Measurements from ENCODE around the gene FAM83B.

The FAM83B gene

GRCh38 chr6:54980511-54981275 lies 134.1 kb downstream of the FAM83B start:
- DNase-seq (ENCODE audit: low read depth in 4 of 4, low spot score in 1 of 4): no peak

- no peak for DNase-seq (ENCODE audit: low read depth in 4 of 4, low spot score in 1 of 4)
These were observed 134.7 kb downstream of the FAM83B start for GRCh38 chr6:54981276-54981609.

GRCh38 chr6:54981647-54982046 lies 135.1 kb downstream of the FAM83B start:
- DNase-seq (ENCODE audit: low read depth in 4 of 4, low spot score in 1 of 4): no peak

- no peak for DNase-seq (ENCODE audit: low read depth in 4 of 4, low spot score in 1 of 4)
These were observed 141.2 kb downstream of the FAM83B start for GRCh38 chr6:54987633-54988290.

GRCh38 chr6:54988576-54988975 lies 142.0 kb downstream of the FAM83B start:
- no peak for DNase-seq (ENCODE audit: low read depth in 4 of 4, low spot score in 1 of 4)

- DNase-seq (ENCODE audit: low read depth in 4 of 4, low spot score in 1 of 4): no peak
These were observed 143.4 kb downstream of the FAM83B start for GRCh38 chr6:54990001-54990400.

Measured in stimulated activated CD4-positive, alpha-beta T cell treated with anti-CD3 and anti-CD28 coated beads, Interleukin-1b, Interleukin-23, amount 100 ng/mL, for 24 hours (primary cell).